CD4-positive, alpha-beta T cell treated with Interleukin-17A for 4 hours (primary cell): Measurements from ENCODE around the gene ESAM.

Experiments used
- DNase-seq: peaks from one replicate; pipeline ENCODE4 v3.0.0-alpha.2; 2020; ENCODE audit warnings: mixed read lengths

Gene ESAM

DNA sequence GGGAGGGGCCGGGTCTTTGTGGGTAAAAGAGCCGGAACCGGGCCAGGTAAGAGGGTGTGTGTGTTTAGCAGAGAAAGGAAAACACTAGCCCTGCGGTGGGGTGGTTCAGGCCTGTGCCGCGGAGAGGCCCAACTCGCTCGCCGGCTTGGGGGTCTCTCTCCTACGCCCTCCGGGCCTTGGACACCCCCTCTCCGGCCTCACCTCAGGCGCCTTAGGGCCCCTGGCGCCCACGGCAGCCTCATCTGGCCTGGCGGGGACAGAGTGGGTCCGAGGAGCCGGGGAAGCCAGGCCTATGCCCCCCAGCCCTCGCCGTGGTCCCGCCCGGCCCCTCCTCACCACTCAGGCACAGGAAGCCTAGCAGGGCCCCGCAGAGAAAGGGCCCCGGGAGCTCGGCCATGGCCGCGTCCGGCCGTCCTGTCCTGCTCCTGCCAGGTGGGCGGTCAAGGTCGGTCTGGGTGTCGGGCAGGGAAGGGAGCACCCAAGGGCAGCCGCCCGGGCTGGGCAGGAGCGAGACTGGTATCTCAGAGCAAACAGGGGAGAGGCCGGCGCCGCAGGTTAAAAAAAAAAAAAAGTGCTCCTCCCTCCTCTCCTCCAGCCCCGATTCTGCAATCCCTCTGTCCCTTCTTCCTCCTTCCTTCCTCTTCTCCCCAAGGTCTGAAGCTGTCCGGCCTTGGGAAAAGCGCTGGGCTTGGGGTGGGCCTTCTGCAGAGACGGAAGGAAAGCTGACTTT lies 10.2 kb downstream of the ESAM start, which contains the start of gene VSIG2:
VSIG2 (minus strand) TSS at position 515 of the 730 bp plus-strand sequence; CDS start at position 397, 118 bp downstream.
- no peak for DNase-seq

GRCh38 chr11:124751391-124751740 lies 10.7 kb downstream of the ESAM start:
- DNase-seq = peak; percentile 15

GRCh38 chr11:124749912-124750311 lies 12.2 kb downstream of the ESAM start:
- no peak for DNase-seq

DNA sequence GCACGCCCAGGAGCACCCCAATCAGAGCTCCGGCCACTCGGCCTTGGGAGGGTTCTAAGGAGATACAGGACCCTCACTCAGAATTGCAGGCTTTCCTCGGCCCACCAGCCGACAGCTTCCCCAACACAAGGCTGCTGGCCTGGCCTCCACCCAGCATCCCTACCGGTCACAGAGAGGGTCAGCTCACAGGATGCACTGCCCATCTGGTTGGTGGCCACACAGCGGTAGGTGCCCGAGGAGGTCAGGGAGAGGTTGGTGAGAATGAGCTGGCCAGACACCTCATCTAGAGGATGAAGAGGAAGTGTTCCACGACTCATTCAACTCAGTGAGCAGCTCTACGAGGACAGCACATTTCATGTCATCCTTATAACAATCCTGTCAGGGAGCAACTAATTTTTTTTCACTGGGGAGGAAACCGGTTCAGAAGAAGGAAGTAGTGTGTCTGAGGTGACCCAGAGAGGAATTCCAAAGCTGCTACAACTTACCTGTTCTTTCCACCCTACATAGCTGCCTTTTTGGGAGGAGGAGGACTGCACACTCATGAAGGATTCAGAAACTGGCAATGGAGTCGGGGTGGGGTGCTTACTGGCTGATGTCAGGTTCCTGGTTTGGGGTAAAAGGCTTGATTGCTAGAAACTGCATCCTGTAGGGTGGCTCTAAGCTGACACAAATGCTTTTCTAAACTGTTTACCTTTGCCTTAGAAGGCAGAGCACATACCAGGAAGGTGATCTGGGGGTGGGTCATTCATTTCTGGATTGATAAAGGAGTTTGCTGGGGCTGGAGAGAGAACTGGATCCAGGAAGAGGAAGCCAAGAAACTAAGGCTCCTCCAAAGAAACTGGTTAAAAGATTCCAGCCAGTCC lies 13.4 kb downstream of the ESAM start:
- DNase-seq = no peak

- DNase-seq = no peak
Observed at GRCh38 chr11:124748100-124748418, 14.0 kb downstream of the ESAM start.

DNA sequence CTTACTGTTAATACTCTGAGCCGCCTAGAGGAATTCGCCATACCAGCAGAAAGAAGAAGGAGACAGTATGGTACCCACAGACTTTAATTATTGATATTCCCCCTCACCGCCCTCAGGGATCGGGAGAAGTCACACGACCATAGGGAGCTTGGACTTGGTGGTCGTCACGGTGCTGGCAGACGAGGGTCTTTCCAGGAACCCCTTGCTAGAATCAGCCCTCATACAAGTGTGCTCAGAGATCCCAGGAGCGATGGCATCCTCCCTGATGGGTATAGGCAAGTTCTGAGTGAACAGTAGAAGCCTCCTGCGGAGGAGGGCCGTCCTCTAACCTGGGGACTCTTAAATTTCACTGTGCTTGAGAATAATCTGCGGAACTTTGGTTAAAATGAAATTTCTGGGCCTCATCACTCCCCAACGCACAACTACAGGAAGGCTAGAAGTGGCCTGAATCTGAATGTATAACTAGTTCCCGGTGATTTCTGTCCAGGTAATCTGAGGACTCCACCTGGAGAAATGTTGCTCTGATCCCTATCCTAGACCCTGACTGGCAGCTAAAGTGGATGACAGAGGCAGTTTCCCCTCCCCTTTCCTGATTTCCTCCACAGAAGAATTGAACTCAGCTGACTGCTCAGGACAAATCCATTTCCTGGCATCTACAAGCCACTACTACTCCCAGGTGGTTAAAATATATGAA lies 14.5 kb downstream of the ESAM start:
- DNase-seq = no peak

- DNase-seq = peak; percentile 88
Observed at GRCh38 chr11:124746621-124747243, 15.4 kb downstream of the ESAM start.

GRCh38 chr11:124745835-124746620 lies 16.1 kb downstream of the ESAM start:
- DNase-seq = peak; percentile 59

GRCh38 chr11:124745270-124745834 lies 16.7 kb downstream of the ESAM start:
- no peak for DNase-seq

GRCh38 chr11:124743050-124743449 lies 19.0 kb downstream of the ESAM start:
- DNase-seq = no peak

- no peak for DNase-seq
Observed at GRCh38 chr11:124742555-124742954, 19.5 kb downstream of the ESAM start.

DNA sequence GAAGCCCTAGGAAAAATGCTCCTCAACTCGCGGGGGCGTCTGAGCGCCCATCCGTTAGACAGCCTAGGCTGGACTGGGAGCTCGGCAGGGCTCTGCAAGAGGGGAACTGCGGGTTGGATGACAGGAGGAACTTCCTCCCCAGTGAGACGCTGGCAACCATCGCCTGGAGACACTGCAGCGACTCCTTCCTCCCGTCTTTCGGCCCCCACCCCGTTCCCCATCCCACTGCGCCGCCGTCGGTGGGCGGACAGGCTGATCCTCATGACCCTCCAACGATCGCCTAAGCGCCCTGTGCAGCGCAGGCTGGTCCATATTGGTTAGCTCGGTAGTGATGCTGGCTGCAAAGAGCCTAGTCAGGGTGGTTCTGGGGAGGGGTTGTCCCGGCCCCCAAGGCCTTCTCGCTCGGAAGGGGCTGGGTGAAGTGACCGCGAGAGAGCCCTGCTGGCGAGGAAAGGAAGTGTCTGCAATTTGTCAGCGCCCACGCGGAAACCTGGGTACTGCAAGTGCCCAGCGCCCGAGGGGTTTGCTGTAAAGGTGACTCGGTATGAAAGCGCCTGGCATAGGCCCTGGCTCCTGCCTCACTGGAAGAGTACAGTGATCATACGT lies 21.7 kb downstream of the ESAM start:
- DNase-seq = peak; percentile 67

GRCh38 chr11:124739479-124740276 lies 22.4 kb downstream of the ESAM start, which contains the start of gene NRGN:
NRGN (plus strand) TSS chr11:124739942; CDS start chr11:124740085, 143 bp downstream.
- DNase-seq = peak; percentile 90

GRCh38 chr11:124738713-124739478 lies 23.2 kb downstream of the ESAM start:
- no peak for DNase-seq

GRCh38 chr11:124737638-124738305 lies 24.3 kb downstream of the ESAM start:
- DNase-seq = no peak

GRCh38 chr11:124736736-124737135 lies 25.4 kb downstream of the ESAM start:
- no peak for DNase-seq

DNA sequence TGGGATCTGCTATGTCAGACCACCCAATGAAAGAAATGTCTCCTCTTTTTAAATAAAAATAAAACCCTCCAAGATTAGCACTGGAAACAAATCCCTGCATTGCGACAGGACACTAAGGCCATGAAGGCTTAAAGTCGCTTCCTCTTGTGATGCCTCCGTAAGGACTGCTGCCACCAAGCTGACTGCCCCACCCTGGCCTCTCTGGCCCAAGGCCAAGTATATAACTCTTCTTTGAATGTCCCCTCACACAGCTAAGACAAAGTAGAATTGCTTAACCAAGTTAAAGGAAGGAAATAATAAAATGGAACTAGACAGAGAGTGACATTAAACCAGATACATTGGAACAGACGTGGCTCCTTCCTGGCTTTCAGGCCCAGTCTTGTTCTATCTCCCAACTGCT lies 29.9 kb downstream of the ESAM start:
- no peak for DNase-seq

- DNase-seq = no peak
Observed at GRCh38 chr11:124729571-124729970, 32.5 kb downstream of the ESAM start.

DNA sequence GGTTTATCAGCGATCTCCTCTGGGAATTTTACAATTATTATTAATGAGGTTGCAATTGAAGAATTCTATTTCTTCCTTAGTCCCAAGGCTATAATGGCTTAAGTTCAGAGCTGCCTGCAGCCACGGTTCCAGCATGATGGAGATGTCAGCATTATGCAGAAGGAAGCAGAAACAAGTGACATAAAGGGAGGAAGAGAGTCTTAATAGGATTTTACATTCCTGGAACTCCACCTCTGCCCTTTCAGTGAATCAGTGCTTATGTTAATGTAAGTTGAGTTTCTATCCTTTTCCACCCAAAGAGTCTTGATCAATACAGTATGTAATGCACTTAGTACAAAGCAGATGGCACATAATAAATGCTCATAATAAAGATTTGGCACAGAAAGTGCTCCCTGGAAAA lies 34.0 kb downstream of the ESAM start:
- DNase-seq = no peak
